Measurements from ENCODE around the gene SNX32.
"Not testable (repeated sequence)": the region's sequence is repeated elsewhere in the genome, so short reads cannot be mapped to it uniquely, and the experiment has no call there.

Gene SNX32

GRCh38 chr11:65843811-65844210, 10.0 kb downstream of the SNX32 start:
- TF ChIP-seq, protein P1, sequence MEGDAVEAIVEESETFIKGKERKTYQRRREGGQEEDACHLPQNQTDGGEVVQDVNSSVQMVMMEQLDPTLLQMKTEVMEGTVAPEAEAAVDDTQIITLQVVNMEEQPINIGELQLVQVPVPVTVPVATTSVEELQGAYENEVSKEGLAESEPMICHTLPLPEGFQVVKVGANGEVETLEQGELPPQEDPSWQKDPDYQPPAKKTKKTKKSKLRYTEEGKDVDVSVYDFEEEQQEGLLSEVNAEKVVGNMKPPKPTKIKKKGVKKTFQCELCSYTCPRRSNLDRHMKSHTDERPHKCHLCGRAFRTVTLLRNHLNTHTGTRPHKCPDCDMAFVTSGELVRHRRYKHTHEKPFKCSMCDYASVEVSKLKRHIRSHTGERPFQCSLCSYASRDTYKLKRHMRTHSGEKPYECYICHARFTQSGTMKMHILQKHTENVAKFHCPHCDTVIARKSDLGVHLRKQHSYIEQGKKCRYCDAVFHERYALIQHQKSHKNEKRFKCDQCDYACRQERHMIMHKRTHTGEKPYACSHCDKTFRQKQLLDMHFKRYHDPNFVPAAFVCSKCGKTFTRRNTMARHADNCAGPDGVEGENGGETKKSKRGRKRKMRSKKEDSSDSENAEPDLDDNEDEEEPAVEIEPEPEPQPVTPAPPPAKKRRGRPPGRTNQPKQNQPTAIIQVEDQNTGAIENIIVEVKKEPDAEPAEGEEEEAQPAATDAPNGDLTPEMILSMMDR (IDR thresholded peaks at IDR 0.05), result no peak
- Histone ChIP-seq H3K4me2 (ENCODE audit: low read length) (no peak overlapping the region), H2AFZ (no peak overlapping the region), H3K9me3 (ENCODE audit: control insufficient read depth, low read length) (no peaks in the 10 kb centered on the region), H3K27ac (no peak overlapping the region), H3K27me3 (ENCODE audit: control insufficient read depth, insufficient read depth, low read length) (no peaks in the 10 kb centered on the region), H3K79me2 (no peaks in the 10 kb centered on the region), H3K4me1 (no peaks in the 10 kb centered on the region), H3K4me3 (ENCODE audit: low read depth, low read length) (no peak overlapping the region), H3K9ac (no peak overlapping the region), H3K36me3 (ENCODE audit: control insufficient read depth, insufficient read depth, low read length) (no peaks in the 10 kb centered on the region)

- Histone ChIP-seq H3K4me1 (no peaks in the 10 kb centered on the region), H3K9me3 (ENCODE audit: control insufficient read depth, low read length) (no peaks in the 10 kb centered on the region), H2AFZ (no peak overlapping the region), H3K79me2 (no peaks in the 10 kb centered on the region), H3K9ac (no peak overlapping the region), H3K36me3 (ENCODE audit: control insufficient read depth, insufficient read depth, low read length) (no peaks in the 10 kb centered on the region), H3K27ac (no peak overlapping the region), H3K27me3 (ENCODE audit: control insufficient read depth, insufficient read depth, low read length) (no peaks in the 10 kb centered on the region), H3K4me2 (ENCODE audit: low read length) (no peak overlapping the region), H3K4me3 (ENCODE audit: low read depth, low read length) (no peak overlapping the region)
- TF ChIP-seq, protein P1 (IDR thresholded peaks at IDR 0.05), result no peak
Measured at GRCh38 chr11:65844231-65844872, 10.6 kb downstream of the SNX32 start.

DNA sequence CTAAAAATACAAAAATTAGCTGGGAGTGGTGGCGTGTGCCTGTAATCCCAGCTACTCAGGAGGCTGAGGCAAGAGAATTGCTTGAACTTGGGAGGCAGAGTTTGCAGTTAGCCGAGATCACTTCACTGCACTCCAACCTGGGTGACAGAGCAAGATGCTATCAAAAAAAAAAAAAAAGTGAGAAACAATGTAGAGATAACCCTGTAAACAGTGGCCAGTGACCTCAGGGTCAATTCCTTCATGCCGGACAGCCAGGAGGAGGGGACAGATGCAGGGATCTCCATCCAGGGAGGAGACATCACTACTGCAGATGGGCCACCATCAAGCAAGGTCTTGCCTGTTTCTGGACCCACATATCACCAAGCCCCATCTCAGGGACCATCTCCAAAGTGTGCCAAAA, 14.0 kb downstream of the SNX32 start:
- Histone ChIP-seq H3K4me3 (ENCODE audit: low read depth, low read length) (no peak overlapping the region), H3K4me2 (ENCODE audit: low read length) (no peak overlapping the region), H3K9me3 (ENCODE audit: control insufficient read depth, low read length) (no peaks in the 10 kb centered on the region), H3K36me3 (ENCODE audit: control insufficient read depth, insufficient read depth, low read length) (no peaks in the 10 kb centered on the region), H3K79me2 (no peaks in the 10 kb centered on the region), H3K9ac (no peak overlapping the region), H3K4me1 (no peaks in the 10 kb centered on the region), H3K27me3 (ENCODE audit: control insufficient read depth, insufficient read depth, low read length) (no peaks in the 10 kb centered on the region), H3K27ac (no peak overlapping the region), H2AFZ (no peak overlapping the region)
- TF ChIP-seq, protein P1 (IDR thresholded peaks at IDR 0.05), result no peak

DNA sequence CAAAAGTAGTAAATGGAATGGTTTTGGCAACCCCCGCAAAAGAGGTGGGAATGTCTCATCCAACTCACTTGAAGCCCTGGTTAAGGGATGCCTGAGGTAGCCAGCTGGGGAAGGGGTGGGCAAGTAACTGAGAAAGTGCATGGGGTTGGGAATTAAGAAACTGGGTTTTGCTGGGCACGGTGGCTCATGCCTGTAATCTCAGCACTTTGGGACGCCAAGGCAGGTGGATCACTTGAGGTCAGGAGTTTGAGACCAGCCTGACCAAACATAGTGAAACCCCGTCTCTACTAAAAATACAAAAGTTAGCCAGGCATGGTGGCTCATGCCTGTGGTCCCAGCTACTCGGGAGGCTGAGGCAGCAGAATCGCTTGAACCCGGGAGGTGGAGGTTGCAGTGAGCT, 14.9 kb downstream of the SNX32 start:
- not testable (repeated sequence) for H3K9me3 ChIP-seq (ENCODE audit: control insufficient read depth, low read length); H3K4me1 ChIP-seq; H3K4me3 ChIP-seq (ENCODE audit: low read depth, low read length); H3K4me2 ChIP-seq (ENCODE audit: low read length); H3K27ac ChIP-seq; H3K9ac ChIP-seq; H3K36me3 ChIP-seq (ENCODE audit: control insufficient read depth, insufficient read depth, low read length); H3K27me3 ChIP-seq (ENCODE audit: control insufficient read depth, insufficient read depth, low read length); H3K79me2 ChIP-seq; H2AFZ ChIP-seq

- Histone ChIP-seq H3K4me2 (ENCODE audit: low read length) (no peak overlapping the region), H2AFZ (no peak overlapping the region), H3K9ac (no peak overlapping the region), H3K4me1 (no peaks in the 10 kb centered on the region), H3K27me3 (ENCODE audit: control insufficient read depth, insufficient read depth, low read length) (no peaks in the 10 kb centered on the region), H3K79me2 (no peaks in the 10 kb centered on the region), H3K9me3 (ENCODE audit: control insufficient read depth, low read length) (no peaks in the 10 kb centered on the region), H3K36me3 (ENCODE audit: control insufficient read depth, insufficient read depth, low read length) (no peaks in the 10 kb centered on the region), H3K27ac (no peak overlapping the region), H3K4me3 (ENCODE audit: low read depth, low read length) (no peak overlapping the region)
- TF ChIP-seq, protein P1 (IDR thresholded peaks at IDR 0.05), result no peak
Measured at GRCh38 chr11:65849366-65849765, 15.6 kb downstream of the SNX32 start.
